ENCODE results near the gene NKX2-2. TPM values are rescaled to one million over a fixed set of nuclear protein-coding genes. Genes with fewer than 3 reads are reported as not detected.
A peak's percentile ranks its signal among the peaks of the same experiment; 100 is the strongest.

The NKX2-2 gene
- not detected for total RNA-seq

DNA sequence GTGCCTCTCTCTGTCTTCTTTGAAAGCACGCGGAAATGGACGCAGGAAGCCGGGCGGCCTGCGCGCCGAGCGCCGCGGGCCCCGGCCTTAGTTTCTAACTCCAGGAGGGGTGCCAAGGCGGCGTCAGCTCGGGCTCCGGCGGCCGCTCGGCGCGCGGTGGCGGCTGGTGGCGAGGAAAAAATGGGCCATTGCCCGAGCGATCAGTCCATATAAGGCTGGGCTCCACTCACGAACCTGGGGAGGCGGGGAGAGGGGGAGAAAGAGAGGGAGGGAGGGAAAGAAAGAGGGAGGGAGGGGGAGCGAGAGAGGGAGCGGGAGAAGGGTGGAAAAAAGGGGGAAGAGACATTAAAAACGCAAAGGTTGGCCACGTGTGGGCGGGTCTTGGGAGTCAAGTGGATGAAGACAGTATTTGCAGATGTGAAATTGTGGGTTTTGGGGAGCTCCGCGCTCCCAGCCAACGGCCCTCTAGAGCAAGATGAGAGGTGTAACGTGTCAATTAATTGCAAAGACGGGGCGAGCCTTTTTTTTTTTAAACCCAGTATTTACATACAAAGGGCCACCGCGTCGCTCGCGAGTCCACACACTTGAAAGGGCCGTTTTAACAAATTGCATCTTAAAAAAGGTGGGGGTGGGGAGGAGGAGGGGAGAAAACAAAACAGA lies at the start of gene NKX2-2:
Gene NKX2-2, minus strand, starts transcription at position 184 of the 660 bp plus-strand sequence. CDS start 395 bp downstream, outside the sequence.
- Mint-ChIP-seq H3K9me3 (no peaks in the 10 kb centered on the region), H3K27ac (no peak within 1 kb of the TSS), H3K36me3 (peaks cover 0 to 9% of the 10 kb centered on the region in 2 donors)
- no peak for DNase-seq (ENCODE audit: low spot score in 2 of 2)
- ATAC-seq, result no peak

DNA sequence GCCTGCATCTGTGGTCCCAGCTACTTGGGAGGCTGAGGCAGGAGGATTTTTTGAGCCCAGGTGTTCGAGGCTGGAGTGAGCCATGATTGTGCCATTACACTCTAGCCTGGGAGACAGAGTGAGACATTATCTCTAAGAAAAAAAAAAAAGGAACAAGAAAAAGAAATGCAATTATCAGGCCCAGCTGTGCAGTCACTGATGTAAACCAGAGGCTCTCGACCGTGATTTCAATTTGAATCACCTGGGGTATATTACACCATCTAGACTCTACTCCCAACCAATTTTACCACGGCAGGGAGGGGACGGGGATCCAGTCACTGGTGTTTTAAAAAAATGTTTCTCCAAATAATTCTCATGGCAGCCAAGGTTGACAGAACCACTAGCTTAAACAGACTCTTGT lies 48.8 kb upstream of the NKX2-2 start:
- peaks cover 0 to 10% of the 10 kb centered on the region in 2 donors for H3K9me3 Mint-ChIP-seq
- no peak for ATAC-seq

GRCh38 chr20:21559305-21559704 lies 45.4 kb upstream of the NKX2-2 start:
- Mint-ChIP-seq H3K27ac (no peak overlapping the region), H3K9me3 (peaks cover 0 to 14% of the 10 kb centered on the region in 2 donors)
- ATAC-seq, result peak; percentile 81 to 87

More for the DNA sequence above, 48.8 kb upstream of the NKX2-2 start:
- no peak overlapping the region for H3K27ac Mint-ChIP-seq
- peaks cover 4 to 15% of the 10 kb centered on the region in 2 donors for H3K36me3 Mint-ChIP-seq
- DNase-seq (ENCODE audit: low spot score in 2 of 2), result no peak

DNA sequence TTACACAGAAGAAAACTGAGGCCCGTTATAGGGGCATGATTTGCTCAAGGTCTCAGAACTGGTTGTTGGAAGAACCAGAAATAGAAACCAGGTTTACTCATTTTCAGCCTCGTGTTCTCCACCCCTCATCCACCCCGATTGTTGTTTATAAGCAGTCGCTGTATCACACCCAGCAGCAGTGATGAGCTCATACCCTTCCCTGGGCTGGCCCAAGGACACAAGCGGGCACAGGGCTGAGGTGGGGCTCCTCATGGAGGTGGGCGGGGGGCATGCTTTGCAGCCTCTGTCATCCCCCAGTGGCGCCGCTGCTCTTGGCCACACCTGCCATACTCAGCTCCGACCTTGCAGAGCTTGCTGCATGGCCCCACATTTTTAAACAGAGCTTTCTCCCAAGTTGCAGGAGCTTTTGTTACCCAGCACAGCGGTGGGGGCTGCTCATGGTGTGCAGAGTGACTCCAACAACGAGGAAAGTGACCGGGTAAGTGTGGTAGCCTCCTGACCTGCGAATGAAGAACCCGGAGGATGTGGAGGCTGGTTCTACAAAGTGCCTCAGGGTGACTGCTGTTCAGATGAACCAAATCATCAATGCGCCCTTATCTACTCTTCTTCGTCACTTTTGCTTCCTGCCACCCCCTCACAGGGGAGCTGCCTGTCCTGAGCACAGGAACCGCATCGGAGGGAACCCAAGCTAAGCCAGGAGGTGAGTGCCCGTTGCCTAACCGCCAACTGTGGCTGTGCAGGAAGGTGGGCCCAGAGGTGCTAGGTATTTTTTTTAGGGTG lies 43.6 kb upstream of the NKX2-2 start:
- Mint-ChIP-seq H3K27ac (no peak overlapping the region), H3K9me3 (peaks cover 0 to 4% of the 10 kb centered on the region in 2 donors), H3K36me3 (peaks cover 4 to 9% of the 10 kb centered on the region in 2 donors)
- peak; percentile 60 to 77 for ATAC-seq
- DNase-seq (ENCODE audit: low spot score in 2 of 2), result peak in 1 of 2 donors; percentile 22

More at GRCh38 chr20:21559305-21559704, 45.4 kb upstream of the NKX2-2 start:
- DNase-seq (ENCODE audit: low spot score in 2 of 2), result peak in 1 of 2 donors; percentile 31
- peaks cover 4 to 15% of the 10 kb centered on the region in 2 donors for H3K36me3 Mint-ChIP-seq

DNA sequence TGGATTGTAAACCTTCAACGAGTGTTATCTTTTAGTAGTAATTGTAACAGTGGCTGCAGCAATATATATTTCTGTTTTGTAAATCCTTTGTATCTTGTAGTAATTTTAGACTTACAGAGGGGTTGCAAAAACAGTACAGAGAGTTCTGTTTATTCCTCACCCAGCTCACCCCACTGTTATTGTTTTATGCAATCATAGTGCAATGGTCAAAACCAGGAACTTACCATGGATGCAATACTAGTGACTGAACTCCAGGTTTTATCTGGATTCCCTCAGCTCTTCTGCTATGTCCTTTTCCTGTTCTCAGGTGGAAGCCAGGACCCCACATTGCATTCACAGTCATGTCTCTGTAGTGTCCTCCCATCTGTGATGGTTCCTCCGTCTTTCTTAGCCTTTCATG lies 42.5 kb upstream of the NKX2-2 start:
- Mint-ChIP-seq H3K27ac (no peak overlapping the region), H3K36me3 (peaks cover 4 to 9% of the 10 kb centered on the region in 2 donors), H3K9me3 (peaks cover 0 to 4% of the 10 kb centered on the region in 2 donors)
- DNase-seq (ENCODE audit: low spot score in 2 of 2) (no peak), ATAC-seq (no peak)

GRCh38 chr20:21555470-21556120 lies 41.7 kb upstream of the NKX2-2 start:
- H3K9me3 Mint-ChIP-seq, result peaks cover 0 to 4% of the 10 kb centered on the region in 2 donors
- H3K36me3 Mint-ChIP-seq, result peaks cover 4 to 9% of the 10 kb centered on the region in 2 donors
- H3K27ac Mint-ChIP-seq, result no peak overlapping the region
- ATAC-seq (no peak), DNase-seq (ENCODE audit: low spot score in 2 of 2) (no peak)

- no peak for ATAC-seq
- peaks cover under 1 to 9% of the 10 kb centered on the region in 2 donors for H3K36me3 Mint-ChIP-seq
Observed at GRCh38 chr20:21554985-21555384, 41.1 kb upstream of the NKX2-2 start.

GRCh38 chr20:21554376-21554890 lies 40.6 kb upstream of the NKX2-2 start:
- Mint-ChIP-seq H3K36me3 (peaks cover 0 to 9% of the 10 kb centered on the region in 2 donors), H3K9me3 (peaks cover 0 to 4% of the 10 kb centered on the region in 2 donors), H3K27ac (peak overlapping the region in 1 of 2 donors; percentile 25)
- DNase-seq (ENCODE audit: low spot score in 2 of 2) (no peak), ATAC-seq (no peak)

More at GRCh38 chr20:21554985-21555384, 41.1 kb upstream of the NKX2-2 start:
- H3K27ac Mint-ChIP-seq, result peak overlapping the region in 1 of 2 donors; percentile 25
- peaks cover 0 to 4% of the 10 kb centered on the region in 2 donors for H3K9me3 Mint-ChIP-seq
- no peak for DNase-seq (ENCODE audit: low spot score in 2 of 2)

- no peak for ATAC-seq
- Mint-ChIP-seq H3K9me3 (no peaks in the 10 kb centered on the region), H3K36me3 (no peaks in the 10 kb centered on the region), H3K27ac (peak overlapping the region in 1 of 2 donors; percentile 21)
- no peak for DNase-seq (ENCODE audit: low spot score in 2 of 2)
Observed at GRCh38 chr20:21550587-21550986, 36.7 kb upstream of the NKX2-2 start.

- H3K27ac Mint-ChIP-seq, result peak overlapping the region in 1 of 2 donors; percentile 77
- H3K9me3 Mint-ChIP-seq, result peaks cover 6 to 7% of the 10 kb centered on the region in 2 donors
- ATAC-seq (peak; percentile 88 to 93), DNase-seq (ENCODE audit: low spot score in 2 of 2) (peak in 1 of 2 donors; percentile 61)
- no peaks in the 10 kb centered on the region for H3K36me3 Mint-ChIP-seq
Observed at GRCh38 chr20:21548390-21549035, 34.6 kb upstream of the NKX2-2 start.

- ATAC-seq (no peak), DNase-seq (ENCODE audit: low spot score in 2 of 2) (no peak)
- Mint-ChIP-seq H3K9me3 (peaks cover 6 to 7% of the 10 kb centered on the region in 2 donors), H3K36me3 (no peaks in the 10 kb centered on the region), H3K27ac (no peak overlapping the region)
Observed at GRCh38 chr20:21546355-21546754, 32.5 kb upstream of the NKX2-2 start.

- DNase-seq (ENCODE audit: low spot score in 2 of 2), result no peak
- Mint-ChIP-seq H3K9me3 (peaks cover 4 to 6% of the 10 kb centered on the region in 2 donors), H3K27ac (no peak overlapping the region), H3K36me3 (no peaks in the 10 kb centered on the region)
- no peak for ATAC-seq
Observed at GRCh38 chr20:21539512-21539911, 25.6 kb upstream of the NKX2-2 start.

GRCh38 chr20:21534886-21535285 lies 21.0 kb upstream of the NKX2-2 start:
- no peak for DNase-seq (ENCODE audit: low spot score in 2 of 2)
- Mint-ChIP-seq H3K27ac (no peak overlapping the region), H3K36me3 (no peaks in the 10 kb centered on the region), H3K9me3 (no peaks in the 10 kb centered on the region)
- ATAC-seq, result no peak

GRCh38 chr20:21534453-21534852 lies 20.6 kb upstream of the NKX2-2 start:
- Mint-ChIP-seq H3K9me3 (no peaks in the 10 kb centered on the region), H3K36me3 (no peaks in the 10 kb centered on the region), H3K27ac (no peak overlapping the region)
- DNase-seq (ENCODE audit: low spot score in 2 of 2) (no peak), ATAC-seq (peak in 1 of 2 donors; percentile 40)

- Mint-ChIP-seq H3K36me3 (no peaks in the 10 kb centered on the region), H3K27ac (no peak overlapping the region), H3K9me3 (no peaks in the 10 kb centered on the region)
- DNase-seq (ENCODE audit: low spot score in 2 of 2) (no peak), ATAC-seq (no peak)
Observed at GRCh38 chr20:21529863-21530262, 16.0 kb upstream of the NKX2-2 start.

DNA sequence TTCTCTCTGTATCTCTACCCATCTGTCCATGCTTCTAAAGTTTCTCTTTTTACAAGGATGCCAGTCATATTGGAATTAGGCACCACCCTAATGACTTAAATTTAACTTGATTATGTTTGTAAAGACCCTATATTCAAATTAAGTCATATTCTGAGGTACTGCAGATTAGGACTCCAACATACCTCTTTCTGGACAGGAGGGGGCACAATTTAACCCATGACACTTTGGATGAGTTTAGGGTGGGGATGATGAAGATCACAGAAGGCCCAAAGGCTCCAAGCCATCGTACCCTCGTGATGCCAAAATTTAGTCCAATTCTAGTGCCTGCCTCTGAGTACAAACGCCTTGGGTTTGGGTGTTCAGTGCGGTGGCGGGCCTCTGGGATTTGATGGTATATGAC lies 15.0 kb upstream of the NKX2-2 start:
- no peak for ATAC-seq

More for the DNA sequence above, 15.0 kb upstream of the NKX2-2 start:
- H3K9me3 Mint-ChIP-seq, result no peaks in the 10 kb centered on the region
- H3K36me3 Mint-ChIP-seq, result no peaks in the 10 kb centered on the region
- no peak overlapping the region for H3K27ac Mint-ChIP-seq
- DNase-seq (ENCODE audit: low spot score in 2 of 2), result no peak
